A673 (cell line): ENCODE results near the gene SLC8A3. TPM values are rescaled to one million over a fixed set of nuclear protein-coding genes. Genes with fewer than 3 reads are reported as not detected.

ENCODE experiments used
- BruUV-seq: library from RNA; stranded (reverse); fragments of 400-500 nt; replicated peaks from 2 replicates; lab custom pipeline; 2021; lab: Mats Ljungman, UMichigan
- CTCF ChIA-PET: fragments of 300-600 bp; sonication (Branson Sonifier 250); formaldehyde crosslinking; loops from one replicate; lab custom pipeline; 2022; ENCODE audit warnings: antibody characterized with exemption; lab: Charles Lee
- POLR2A ChIA-PET: fragments of 300-600 bp; sonication (Branson Sonifier 250); formaldehyde crosslinking; loops from one replicate; lab custom pipeline; 2022; ENCODE audit warnings: antibody characterized with exemption; ENCODE audit not compliant: low non-redundant PET; lab: Charles Lee
- DNase-seq: peaks from one replicate; pipeline ENCODE4 v3.0.0-alpha.2; 2015; ENCODE audit warnings: low spot score
- H3K27ac ChIP-seq: fragments of 200-600 bp; sonication (generic); 2 replicates; pipeline ENCODE4 v1.5.1; 2016; ENCODE audit warnings: mixed run types, low read depth, mild to moderate bottlenecking, mixed read lengths, antibody characterized with exemption, low read length; ENCODE audit not compliant: poor library complexity, severe bottlenecking
- H3K27me3 ChIP-seq: fragments of 200-600 bp; sonication (generic); replicated peaks from 2 replicates; pipeline ENCODE4 v1.6.1; 2017; ENCODE audit warnings: mixed run types, low read depth, mild to moderate bottlenecking, mixed read lengths, antibody characterized with exemption, low read length; ENCODE audit not compliant: insufficient read depth, poor library complexity
- H3K36me3 ChIP-seq: fragments of 200-600 bp; sonication (generic); 2 replicates; pipeline ENCODE4 v1.6.1; 2016; ENCODE audit warnings: mixed run types, mild to moderate bottlenecking, mixed read lengths, antibody characterized with exemption, low read length; ENCODE audit not compliant: insufficient read depth, poor library complexity, severe bottlenecking
- H3K4me1 ChIP-seq: fragments of 200-600 bp; sonication (generic); 2 replicates; pipeline ENCODE4 v1.6.1; 2017; ENCODE audit warnings: mixed run types, mild to moderate bottlenecking, mixed read lengths, antibody characterized with exemption, low read length; ENCODE audit not compliant: insufficient read depth, poor library complexity, severe bottlenecking
- H3K4me3 ChIP-seq: fragments of 200-600 bp; sonication (generic); 2 replicates; pipeline ENCODE4 v1.5.1; 2016; ENCODE audit warnings: low read depth, mixed run types, mild to moderate bottlenecking, mixed read lengths, low read length; ENCODE audit not compliant: poor library complexity, severe bottlenecking
- H3K9me3 ChIP-seq: fragments of 200-600 bp; sonication (generic); 2 replicates; pipeline ENCODE4 v1.6.1; 2016; ENCODE audit warnings: mixed run types, low read depth, mild to moderate bottlenecking, mixed read lengths, antibody characterized with exemption, low read length; ENCODE audit not compliant: poor library complexity, severe bottlenecking
- EZH2 ChIP-seq: fragments of 200-600 bp; sonication (generic); IDR thresholded peaks from 2 replicates; pipeline ENCODE4 v1.6.1; 2017; ENCODE audit warnings: borderline replicate concordance, low read depth, mild to moderate bottlenecking, mixed read lengths, antibody characterized with exemption, low read length; ENCODE audit not compliant: poor library complexity, severe bottlenecking
- intact Hi-C: fragments of 100-400 bp; cut with micrococcal nuclease; formaldehyde crosslinking; loops from one replicate; pipeline ENCODE4 v1.10.0; 2022; ENCODE audit not compliant: unreplicated experiment
- total RNA-seq: library from RNA; stranded (reverse); gene quantifications from 2 replicates; pipeline ENCODE4 v1.2.3, GENCODE V29; 2021
- TF ChIP-seq, protein P1 (sequence below): fragments of 300-800, 200-600 bp; sonication (generic); conservative IDR thresholded peaks from 2 replicates; pipeline ENCODE4 v1.5.1; 2017; ENCODE audit warnings: low read depth, mild to moderate bottlenecking, antibody characterized with exemption, low read length, moderate library complexity, mixed read lengths

SLC8A3 gene
- total RNA-seq, 1 experiment from 2014 or later, result not detected

- ChIA-PET POLR2A (no interaction called here), CTCF (no interaction called here)
- intact Hi-C loops, result no loop called here
- H3K9me3 ChIP-seq, result no peaks in the 10 kb centered on the region
- no peaks in the 10 kb centered on the region for H3K36me3 ChIP-seq
- H3K4me1 ChIP-seq, result peaks cover 11% of the 10 kb centered on the region
- no peak overlapping the region for H3K27ac ChIP-seq
- H3K27me3 ChIP-seq, result peaks cover 76% of the 10 kb centered on the region
- DNase-seq, result no peak
- BruUV-seq, result no TSS peak
- no peak for TF ChIP-seq EZH2
- TF ChIP-seq, protein P1, sequence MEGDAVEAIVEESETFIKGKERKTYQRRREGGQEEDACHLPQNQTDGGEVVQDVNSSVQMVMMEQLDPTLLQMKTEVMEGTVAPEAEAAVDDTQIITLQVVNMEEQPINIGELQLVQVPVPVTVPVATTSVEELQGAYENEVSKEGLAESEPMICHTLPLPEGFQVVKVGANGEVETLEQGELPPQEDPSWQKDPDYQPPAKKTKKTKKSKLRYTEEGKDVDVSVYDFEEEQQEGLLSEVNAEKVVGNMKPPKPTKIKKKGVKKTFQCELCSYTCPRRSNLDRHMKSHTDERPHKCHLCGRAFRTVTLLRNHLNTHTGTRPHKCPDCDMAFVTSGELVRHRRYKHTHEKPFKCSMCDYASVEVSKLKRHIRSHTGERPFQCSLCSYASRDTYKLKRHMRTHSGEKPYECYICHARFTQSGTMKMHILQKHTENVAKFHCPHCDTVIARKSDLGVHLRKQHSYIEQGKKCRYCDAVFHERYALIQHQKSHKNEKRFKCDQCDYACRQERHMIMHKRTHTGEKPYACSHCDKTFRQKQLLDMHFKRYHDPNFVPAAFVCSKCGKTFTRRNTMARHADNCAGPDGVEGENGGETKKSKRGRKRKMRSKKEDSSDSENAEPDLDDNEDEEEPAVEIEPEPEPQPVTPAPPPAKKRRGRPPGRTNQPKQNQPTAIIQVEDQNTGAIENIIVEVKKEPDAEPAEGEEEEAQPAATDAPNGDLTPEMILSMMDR, result no peak
- H3K4me3 ChIP-seq, result no peak overlapping the region
These were observed 1.4 kb upstream of the SLC8A3 start for GRCh38 chr14:70190156-70190555.

- no peak for DNase-seq
- ChIA-PET CTCF (interaction anchor here (0.6 kb wide), 1 partner anchor 214 kb away, joined by 3 read pairs; no protein-coding TSS in a partner anchor), POLR2A (no interaction called here)
- BruUV-seq, result no TSS peak
- Histone ChIP-seq H3K4me1 (peaks cover 11% of the 10 kb centered on the region), H3K36me3 (no peaks in the 10 kb centered on the region), H3K4me3 (peak overlapping the region; percentile 34), H3K27ac (no peak overlapping the region), H3K27me3 (peaks cover 77% of the 10 kb centered on the region), H3K9me3 (no peaks in the 10 kb centered on the region)
- TF ChIP-seq, protein P1, result no peak
- no peak for TF ChIP-seq EZH2
- intact Hi-C loops, result no loop called here
These were observed 816 bp upstream of the SLC8A3 start for GRCh38 chr14:70189456-70190077.

DNA sequence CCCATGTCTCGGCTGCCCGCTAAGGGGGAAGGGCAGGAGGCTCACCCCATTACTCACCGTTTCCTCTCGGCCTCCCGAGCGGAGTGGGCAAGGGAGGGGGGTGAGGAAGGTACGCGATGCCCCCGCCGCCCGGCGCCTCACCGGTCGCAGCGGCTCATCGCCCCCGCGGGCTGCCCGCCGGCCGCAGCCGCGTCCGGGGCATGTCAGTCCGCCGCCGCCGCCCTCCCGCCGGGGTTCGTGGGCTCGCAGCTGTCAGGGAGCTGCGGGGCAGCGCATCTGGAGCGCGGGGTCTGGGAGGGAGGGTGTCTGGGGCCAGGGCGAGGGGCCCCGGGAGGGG is 461 bp downstream of the SLC8A3 start:
- TF ChIP-seq, protein P1, result no peak
- TF ChIP-seq EZH2, result peak; percentile 38
- no TSS peak for BruUV-seq
- Histone ChIP-seq H3K27me3 (peaks cover 87% of the 10 kb centered on the region), H3K4me1 (peaks cover 11% of the 10 kb centered on the region), H3K27ac (no peak overlapping the region), H3K9me3 (no peaks in the 10 kb centered on the region), H3K36me3 (no peaks in the 10 kb centered on the region), H3K4me3 (peak overlapping the region; percentile 34)
- intact Hi-C loops, result no loop called here
- DNase-seq, result no peak
- ChIA-PET POLR2A (no interaction called here), CTCF (no interaction called here)
